Mucosa of gallbladder (tissue), 1 donor: ENCODE measurements around the gene SORL1-AS1.

Source experiments
- DNase-seq: peaks from one replicate; pipeline ENCODE4 v3.0.0-alpha.2; 2020; ENCODE audit warnings: low spot score
- donor health status: DM: no; HTN: no; CAD: no.

Gene SORL1-AS1

DNA sequence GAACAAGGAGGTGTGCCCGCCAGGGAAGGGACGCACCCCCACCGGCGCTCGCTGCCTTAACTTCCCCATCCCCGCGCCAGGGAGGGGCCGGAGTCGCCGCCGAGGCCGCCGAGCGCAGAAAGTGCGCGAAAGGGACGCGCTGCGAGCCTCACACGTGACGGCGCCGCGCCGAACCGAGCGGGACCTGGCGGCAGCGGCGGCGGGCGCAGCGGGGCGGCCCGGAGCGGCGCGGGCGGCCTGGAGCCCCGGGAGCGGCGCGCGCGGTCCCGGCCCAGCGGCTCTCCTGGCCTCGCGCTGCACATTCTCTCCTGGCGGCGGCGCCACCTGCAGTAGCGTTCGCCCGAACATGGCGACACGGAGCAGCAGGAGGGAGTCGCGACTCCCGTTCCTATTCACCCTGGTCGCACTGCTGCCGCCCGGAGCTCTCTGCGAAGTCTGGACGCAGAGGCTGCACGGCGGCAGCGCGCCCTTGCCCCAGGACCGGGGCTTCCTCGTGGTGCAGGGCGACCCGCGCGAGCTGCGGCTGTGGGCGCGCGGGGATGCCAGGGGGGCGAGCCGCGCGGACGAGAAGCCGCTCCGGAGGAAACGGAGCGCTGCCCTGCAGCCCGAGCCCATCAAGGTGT, 670 bp downstream of the SORL1-AS1 start, which contains the start of gene SORL1:
Gene SORL1, plus strand, starts transcription at position 329 of the 623 bp plus-strand sequence. Its CDS starts 18 bp downstream, at position 347.
- DNase-seq = peak; percentile 79

DNA sequence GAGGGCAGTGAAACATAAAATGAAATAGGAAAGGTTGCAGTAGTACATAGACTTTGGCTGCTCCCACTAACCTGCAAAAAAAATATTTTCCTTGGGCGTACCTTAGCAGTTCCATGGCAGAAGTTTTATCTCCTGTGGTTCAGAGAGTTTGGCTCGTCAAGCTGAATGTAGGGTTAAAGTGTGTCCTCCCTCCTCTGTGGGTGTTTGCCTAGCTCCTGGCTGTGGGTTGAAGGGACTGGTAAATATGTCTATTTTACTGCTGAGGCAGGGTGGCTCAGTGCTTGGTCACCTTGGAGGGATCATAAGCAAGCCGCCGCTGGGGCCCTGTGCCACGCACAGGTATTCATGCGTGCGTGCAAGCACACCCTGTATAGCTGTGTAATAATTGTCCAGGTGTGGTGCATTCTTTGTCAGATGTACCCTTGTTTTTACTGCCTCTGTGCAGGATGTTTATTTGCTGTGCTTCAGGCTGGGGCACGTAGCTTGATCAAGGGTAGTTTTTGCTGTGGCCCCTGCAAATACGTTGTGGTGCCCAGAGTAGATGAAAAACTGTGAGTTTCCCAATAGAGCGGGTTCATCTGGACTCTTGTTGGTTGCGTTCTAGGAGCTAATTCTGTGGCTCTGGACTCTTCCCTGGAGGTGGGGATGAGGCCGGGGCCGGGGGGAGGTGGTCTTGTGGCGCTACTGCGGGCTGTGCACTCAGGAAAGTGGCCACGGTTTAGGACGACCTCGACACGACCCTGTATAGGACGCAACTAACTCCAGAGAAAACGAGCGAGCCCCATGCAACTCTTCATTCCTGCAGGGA, 1.4 kb downstream of the SORL1-AS1 start:
- DNase-seq = no peak

DNA sequence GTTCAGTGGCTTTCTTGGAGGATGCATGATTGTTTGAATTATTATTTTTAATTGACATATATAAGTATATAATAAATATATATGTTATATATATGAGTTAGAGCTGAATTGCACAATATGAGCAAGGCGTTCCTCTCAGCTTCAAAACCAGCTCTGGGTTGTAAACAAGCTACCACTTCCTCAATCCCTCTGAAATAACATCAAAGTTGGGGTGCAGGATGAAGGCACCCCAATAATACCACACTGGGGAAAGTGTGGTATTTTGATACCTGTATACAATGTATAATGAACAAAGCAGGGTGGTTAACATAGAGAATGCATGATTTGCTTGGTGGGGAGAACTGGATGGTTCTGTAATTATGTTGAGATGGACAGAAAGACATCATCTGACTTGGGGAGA, 2.4 kb downstream of the SORL1-AS1 start:
- DNase-seq = no peak

DNA sequence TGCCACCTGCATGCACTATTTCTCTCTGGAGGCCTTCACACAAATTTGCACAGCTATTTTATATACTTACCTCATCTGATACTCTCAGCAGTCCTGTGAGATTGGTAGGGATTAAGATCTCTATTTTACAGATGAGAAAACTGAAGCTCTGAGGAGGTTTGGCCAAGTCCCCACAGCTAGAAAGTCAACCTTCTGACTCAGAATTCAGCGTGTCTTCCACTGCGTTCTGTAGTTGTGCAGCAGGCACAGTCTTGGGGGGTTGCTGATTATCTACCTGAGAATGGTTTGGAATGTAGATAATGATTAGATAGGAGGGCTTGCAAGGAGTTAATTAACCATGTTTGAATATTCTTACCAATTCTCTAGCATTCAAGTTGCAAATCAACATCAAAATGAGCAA, 3.1 kb downstream of the SORL1-AS1 start:
- DNase-seq = no peak

DNA sequence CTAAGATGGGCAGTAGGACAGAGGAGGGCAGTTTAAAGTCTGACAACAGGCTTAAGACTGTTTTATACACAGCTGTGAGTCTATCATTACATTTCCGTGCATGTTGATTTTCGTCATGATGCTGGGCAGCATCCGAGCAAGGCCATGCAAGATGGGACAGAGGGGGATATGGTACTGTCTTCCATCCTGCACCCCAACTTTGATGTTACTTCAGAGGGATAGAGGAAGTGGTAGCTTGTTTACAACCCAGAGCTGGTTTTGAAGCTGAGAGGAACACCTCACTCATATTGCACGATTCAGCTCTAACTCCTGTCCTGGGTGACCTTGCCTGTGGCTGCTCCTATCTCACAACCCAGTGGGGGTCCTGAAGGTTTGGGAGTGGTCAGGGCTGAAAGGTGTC, 3.6 kb downstream of the SORL1-AS1 start:
- no peak for DNase-seq

DNA sequence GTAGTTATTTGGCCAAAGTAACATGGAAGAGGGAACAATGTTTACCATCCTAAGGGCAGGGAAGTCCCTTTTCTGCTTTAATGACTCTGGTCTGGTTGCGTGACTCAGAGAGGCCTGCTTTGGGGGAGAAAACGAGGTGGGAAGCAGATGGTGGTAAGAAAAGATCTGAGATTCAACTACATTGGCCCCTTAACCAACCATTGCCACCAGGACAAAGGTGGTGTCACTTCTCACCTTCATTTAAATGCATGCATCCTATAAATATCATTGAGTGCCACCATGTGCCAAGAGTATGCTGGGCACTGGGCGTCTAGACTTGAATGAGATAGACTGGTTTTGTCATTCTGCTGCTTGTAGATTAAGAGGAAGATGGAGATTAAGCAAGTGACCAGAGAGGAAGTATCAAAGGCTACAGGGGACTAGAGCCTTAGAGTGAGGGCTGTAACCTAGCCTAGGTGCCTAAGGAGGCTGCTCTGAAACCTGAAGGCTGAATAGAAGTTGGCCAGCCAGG, 4.3 kb downstream of the SORL1-AS1 start:
- DNase-seq = no peak

DNA sequence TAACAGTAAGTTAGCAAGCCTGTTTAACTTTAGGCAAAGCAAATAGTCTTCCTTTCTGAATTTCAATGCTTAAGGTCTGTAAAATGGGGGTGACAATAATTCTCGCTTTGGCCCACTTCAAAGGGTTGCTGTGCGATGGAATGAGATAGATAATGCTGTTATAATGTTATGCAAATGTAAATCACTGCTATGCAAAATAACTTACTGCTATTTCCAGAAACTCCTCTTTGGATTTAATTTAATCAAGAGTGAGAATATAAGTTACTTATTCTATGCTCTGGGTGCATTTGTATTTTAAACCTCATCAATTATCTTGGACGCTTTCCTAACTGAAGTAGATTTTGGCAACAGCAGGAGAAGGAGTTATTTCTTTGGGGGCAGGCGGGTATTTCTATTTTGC, 4.8 kb downstream of the SORL1-AS1 start:
- DNase-seq = no peak

DNA sequence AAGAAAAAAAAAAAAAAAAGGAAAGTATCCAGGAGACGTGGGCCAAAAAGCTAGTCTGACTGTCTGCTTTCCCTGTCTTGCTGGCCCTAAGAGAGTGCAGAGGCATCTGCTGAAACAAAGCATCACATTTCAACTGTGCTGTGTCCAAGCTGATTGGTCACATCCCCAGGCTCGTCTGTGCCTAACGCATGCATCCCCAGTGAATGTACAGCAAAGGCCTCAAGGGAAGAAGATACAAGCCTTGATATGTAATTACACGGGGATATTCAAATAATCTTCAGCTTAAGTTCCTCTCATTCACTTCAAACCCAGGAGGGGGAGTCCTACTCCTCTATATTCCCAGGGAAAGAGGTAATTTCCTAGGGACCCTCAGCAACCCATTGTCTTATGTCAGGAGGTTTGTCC, 6.0 kb downstream of the SORL1-AS1 start:
- no peak for DNase-seq

DNA sequence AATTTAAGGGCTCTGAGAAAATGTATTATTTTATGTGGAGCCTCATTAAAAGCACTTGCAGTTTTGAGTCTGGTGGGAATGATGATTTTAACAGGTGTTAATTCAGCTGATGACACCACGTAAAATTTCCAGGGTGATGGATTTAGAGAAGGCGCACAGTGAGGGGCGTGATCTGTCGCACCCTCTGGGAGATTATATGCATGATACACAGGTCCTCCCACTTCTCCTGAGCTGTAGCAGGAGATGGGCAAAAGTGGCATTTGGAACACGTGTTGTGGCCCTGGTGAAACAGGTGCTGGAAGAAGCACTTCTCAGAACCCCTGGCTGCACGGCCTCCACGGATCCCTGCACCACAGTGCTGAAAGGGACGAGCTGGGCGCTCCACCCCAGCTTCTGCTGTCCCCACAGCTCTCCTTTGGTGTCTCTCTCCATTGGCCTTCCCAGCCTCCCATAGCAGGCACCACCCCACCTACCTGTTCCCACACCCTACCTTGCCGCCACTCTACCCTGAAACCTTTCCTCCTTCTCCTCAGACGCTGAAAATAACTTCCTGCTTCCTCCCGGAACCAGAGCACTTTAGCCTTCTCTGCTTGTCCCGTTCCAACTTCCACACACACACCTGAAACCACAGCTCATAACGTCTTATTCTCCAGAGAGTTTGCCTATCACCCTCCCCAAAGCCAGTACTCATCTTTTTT, 7.5 kb downstream of the SORL1-AS1 start:
- DNase-seq = no peak

DNA sequence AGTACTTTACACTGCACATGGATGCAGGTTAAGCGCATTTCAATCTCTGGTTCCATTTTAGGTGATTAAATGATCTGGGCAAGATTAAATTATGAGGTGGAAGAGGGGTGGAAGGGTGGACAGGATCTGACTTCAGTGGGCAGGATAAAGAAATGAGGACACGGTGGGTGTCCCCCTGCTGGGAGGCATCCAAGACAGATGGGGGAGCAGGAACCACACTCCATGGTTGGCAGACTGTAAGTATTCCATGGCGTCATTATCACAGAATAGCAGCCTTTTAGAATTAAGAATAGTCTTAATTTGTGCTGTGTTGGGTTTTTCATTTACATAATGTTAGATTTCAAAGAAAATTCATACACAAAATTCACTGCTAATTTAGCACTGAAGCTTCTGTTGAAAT, 8.2 kb downstream of the SORL1-AS1 start:
- no peak for DNase-seq

DNA sequence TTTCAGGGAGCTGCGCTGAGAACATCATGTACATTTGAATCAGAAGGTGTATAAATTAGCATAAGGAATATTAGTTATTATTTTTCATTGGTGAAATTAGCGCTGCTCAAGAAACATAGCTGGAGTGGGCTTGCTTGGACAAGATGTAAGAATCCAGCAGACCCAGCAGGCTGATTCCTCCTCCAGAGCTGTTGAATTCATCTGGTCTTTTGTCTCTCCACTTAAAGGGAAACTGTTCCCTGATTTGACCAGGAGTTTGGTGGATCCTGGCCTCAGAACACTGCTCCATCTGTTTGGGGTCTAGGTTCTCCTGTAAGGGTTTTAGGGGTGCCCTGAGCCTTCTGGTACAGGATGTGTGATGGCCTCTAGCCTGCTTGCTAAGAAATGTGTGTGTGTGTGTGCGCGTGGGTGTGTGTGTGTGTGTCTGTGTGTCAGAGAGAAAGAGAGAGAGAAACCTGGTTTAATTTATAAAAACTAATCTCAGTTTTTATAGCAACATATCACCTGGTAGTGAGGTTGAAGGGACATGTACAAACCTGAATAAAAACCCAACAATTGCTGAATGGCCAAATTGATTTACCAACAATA, 9.0 kb downstream of the SORL1-AS1 start:
- DNase-seq = no peak

DNA sequence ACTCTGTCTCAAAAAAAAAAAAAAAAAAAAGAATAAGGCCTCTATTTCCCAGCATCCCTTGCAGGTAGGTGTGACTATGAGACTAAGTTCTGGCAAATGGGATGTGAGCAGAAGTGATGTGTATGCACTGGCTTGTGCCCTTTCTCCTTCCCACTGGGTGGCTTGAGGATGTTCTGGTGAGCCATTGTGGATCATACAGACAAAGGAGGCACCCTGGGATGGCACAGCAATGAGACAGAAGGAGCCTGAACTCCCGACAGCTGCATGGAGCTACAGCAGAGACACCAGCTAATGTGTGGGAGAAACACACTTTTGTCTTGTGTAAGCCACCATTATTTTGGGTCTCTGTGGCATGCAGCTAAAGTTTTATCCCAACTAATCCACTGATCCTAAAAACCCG, 11.2 kb downstream of the SORL1-AS1 start:
- no peak for DNase-seq

DNA sequence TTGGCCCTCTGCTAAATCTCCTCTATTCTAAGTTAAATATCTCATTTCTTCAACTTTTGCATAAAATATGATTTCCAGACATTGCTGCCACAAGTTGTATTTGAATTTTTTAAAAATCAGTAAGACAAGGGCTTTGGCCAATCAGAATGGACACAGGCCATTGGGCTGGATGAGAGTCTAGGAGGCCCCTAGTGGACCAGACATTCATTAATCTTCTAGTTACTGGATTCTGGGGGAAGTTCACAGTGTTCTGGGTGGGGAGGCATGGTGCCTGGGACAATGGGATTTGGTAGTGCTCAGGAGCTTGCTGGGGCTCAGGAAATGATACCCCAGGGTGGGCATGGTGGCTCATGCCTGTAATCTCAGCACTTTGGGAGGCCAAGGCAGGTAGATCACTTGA, 13.0 kb downstream of the SORL1-AS1 start:
- DNase-seq = no peak

DNA sequence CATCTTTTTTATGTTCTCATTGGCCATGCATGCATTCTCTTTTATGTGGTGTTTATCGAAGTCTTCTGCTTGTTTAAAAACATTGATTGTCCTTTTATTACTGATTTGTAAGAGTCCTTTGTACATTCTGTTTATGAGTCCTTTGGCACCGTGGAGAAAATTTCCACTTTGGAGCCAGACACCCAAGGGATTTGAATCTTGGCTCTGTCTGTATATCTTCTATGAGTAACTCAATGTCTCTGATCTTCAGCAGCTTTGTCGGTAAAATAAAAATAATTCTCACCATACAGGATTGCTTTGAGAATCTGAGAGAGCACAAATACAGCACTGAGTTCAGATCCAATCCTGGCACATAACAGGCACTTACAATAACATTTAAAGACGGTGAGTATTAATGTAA, 13.4 kb downstream of the SORL1-AS1 start:
- DNase-seq = no peak

DNA sequence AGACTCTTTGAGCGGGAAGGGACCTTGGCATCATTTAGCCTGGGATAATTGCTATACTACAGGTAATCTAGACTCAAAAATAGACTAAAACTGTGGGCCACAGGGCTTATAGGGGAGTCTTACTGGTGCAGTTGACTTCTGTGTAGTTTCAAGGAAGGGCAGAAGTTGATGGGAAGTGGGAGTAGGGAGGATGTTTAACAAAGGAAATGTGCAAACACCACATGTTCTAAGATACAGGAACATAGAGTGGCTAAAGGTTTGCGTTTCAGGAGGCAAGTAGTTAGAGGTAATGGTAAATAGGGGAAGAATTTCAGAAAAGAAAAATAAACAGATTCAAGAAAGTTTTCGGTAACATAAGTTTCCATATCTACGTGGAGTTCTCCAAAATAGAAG, 15.1 kb downstream of the SORL1-AS1 start:
- DNase-seq = no peak

DNA sequence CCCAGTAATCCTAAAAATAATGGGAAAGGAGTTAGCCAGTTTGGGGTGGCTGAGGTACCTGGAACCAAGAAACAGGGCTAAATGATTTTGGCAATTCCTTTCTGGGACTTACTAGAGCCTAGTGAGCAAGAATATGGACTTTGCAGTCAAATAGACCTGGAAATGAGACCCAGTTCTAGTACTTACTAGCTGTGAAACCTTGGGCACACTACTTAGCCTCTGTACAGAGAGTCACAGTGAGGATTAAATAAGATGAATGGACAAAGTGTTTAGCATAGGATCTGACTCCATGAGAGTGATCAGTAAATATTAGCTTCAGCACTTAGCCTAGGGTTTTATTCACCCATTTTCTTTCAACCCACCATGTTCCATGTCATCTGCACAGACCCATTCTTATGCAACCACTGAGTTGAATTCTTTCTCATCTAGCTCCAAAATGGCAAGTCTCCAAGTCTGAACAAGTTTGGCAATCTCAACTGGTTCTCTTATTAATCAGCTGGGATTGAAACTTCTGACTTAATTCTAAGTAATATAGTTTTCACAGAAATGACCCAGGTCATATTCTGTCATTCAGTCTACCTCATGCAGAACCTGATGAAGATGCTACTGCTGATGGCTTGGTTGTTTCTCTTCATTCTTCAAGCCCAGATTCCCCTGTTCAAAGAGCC, 15.6 kb downstream of the SORL1-AS1 start:
- DNase-seq = no peak

DNA sequence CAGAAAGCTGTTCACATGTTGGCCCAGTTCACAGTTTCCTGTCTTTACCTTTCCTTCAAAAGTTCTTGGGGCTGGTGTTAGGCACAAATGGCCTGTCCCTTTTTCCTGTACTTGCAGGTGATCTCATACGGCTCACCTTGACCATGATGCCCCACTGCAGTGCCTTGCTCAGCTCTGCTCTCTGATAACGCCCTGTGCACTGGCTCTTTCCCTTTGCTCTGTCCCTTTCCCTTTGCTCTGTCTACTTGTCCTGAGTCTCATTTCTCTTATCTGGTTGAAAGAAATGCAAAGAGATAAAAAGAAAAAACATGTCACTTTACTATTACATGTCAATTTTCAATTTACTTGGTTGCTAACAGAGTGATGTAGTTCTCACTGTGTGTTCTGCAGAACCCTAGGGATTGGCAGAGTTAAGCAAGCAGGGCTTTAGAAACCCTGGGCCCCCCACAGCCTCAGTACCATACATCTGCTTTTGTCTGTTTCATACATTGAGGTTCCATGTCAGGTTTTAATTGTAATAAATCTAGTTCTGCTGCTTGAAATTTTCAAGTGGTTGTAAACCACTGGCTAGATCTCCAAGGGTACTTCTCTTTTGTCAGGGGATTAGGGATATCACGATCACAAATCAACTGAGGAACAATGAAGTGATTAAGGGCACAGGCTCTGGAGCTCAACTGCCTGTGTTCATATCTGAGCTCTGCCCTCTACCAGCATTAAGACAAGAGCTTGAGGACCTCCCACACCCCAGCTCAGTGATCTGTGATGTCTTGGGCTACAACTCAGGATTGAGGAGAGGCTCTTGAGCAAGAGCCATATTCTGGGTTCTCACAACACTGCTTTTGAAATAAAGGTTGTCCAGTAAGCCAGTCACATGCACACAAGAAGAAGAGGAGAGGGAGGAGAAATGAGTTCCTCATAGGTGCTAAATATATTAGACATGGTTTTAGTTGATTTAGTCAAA, 16.9 kb downstream of the SORL1-AS1 start:
- DNase-seq = no peak

DNA sequence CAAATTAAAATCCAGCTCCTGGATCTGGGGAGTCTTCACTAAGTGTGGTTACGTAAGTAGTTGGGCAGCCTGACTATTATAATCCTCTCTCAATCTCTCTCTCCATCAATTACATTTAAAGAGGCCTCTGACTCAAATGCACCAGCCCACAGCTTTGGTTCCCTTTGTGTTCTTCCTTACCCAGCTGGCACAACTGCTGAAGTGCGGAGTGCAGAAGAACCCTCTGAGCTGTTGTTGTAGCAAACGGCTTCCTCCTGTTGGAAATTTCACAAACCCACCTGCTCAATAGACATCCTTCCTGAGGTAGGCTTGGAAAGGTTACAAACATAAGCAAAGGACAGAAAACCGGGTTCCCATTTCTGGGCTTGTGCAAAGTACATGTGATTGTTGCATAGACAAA, 17.6 kb downstream of the SORL1-AS1 start:
- DNase-seq = no peak

DNA sequence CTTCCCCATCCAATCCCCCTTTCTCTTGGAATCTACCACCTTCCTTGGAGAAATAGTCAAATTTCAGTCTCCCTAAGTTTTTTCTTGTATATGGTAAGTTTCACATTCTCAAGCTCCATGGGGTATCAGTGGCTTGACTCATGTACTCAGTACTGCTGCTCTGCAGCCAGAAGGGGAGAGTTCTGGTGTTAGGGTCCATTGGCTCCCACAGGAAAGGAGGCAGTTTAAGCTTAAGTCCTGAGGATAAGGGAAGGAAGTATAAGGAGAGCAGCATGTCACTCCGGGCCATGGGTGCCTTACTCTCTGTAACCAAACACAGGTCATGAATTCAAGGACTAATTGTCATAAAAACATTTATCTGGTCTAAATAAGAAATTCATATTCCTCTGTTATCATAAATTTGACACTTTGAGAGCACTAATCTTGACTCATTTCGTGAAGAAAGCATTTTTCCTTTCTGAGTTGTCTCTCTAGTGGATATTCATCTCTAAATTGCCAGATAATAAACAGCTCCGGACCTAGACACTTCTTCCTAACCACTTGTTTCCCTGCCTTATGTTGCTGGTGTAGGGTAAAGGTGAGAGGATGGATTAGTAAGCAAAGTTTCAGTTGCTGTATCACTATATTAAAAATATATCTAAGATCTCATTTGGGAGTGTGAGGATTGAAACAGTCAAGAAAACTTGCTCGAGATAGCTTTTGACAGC, 20.8 kb downstream of the SORL1-AS1 start:
- DNase-seq = no peak

DNA sequence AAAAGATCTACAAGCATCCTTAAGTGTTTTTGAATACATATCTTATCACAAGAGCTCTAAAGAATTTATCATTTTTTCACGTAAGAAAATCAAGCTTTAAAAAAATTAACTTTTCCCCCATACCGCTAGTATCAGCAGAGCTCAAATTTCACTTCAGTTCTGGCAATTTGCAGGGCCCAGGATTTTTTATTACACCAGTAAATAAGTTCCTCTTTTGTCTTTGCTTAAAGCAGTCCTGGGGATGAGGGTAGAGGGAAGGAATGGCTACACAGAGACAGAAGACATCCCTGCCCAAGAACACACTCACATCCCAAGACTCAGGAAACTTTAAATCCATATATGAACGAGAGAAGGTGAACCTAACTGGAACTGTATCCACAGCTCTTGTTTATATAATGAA, 23.2 kb downstream of the SORL1-AS1 start:
- DNase-seq = no peak
